Activated CD4-positive, alpha-beta T cell treated with anti-CD3 and anti-CD28 coated beads, Interleukin-2, amount 50 U/mL, for 1 hour (primary cell): ENCODE measurements around the gene HRAS.
A peak's percentile ranks its signal among the peaks of the same experiment; 100 is the strongest.
"Not testable (repeated sequence)": the region's sequence is repeated elsewhere in the genome, so short reads cannot be mapped to it uniquely, and the experiment has no call there.

ENCODE experiments used
- DNase-seq: peaks from one replicate; pipeline ENCODE4 v3.0.0-alpha.2; 2020

Gene HRAS

GRCh38 chr11:532527-532985, 2.8 kb downstream of the HRAS start:
- DNase-seq = no peak

GRCh38 chr11:531919-532526, 3.4 kb downstream of the HRAS start:
- DNase-seq = no peak

- no peak for DNase-seq
Observed at GRCh38 chr11:530960-531831, 4.2 kb downstream of the HRAS start.

- no peak for DNase-seq
Observed at GRCh38 chr11:529728-530411, 5.5 kb downstream of the HRAS start.

GRCh38 chr11:528815-529727, 6.3 kb downstream of the HRAS start:
- DNase-seq = no peak

- no peak for DNase-seq
Observed at GRCh38 chr11:528166-528814, 7.1 kb downstream of the HRAS start.

- DNase-seq = no peak
Observed at GRCh38 chr11:526192-526591, 9.2 kb downstream of the HRAS start.

GRCh38 chr11:521177-521688, 14.1 kb downstream of the HRAS start:
- DNase-seq = no peak

GRCh38 chr11:520428-521176, 14.8 kb downstream of the HRAS start:
- no peak for DNase-seq

- peak; percentile 86 for DNase-seq
Observed at GRCh38 chr11:518463-519202, 16.7 kb downstream of the HRAS start.

GRCh38 chr11:516918-517685, 18.3 kb downstream of the HRAS start:
- DNase-seq = not testable (repeated sequence)

GRCh38 chr11:516400-516799, 19.0 kb downstream of the HRAS start:
- no peak for DNase-seq

GRCh38 chr11:515131-515530, 20.2 kb downstream of the HRAS start:
- DNase-seq = no peak

GRCh38 chr11:514606-515005, 20.8 kb downstream of the HRAS start:
- DNase-seq = no peak

GRCh38 chr11:512761-513595, 22.4 kb downstream of the HRAS start:
- no peak for DNase-seq

- DNase-seq = no peak
Observed at GRCh38 chr11:508956-509355, 26.4 kb downstream of the HRAS start.

GRCh38 chr11:507727-508515, 27.5 kb downstream of the HRAS start:
- DNase-seq = no peak
